ENCODE measurements around the gene SLC26A11. TPM values are rescaled to one million over a fixed set of nuclear protein-coding genes. Genes with fewer than 3 reads are reported as not detected.

The SLC26A11 gene
- total RNA-seq, 2 experiments from 2014 or later: 4.9 to 7.1 TPM

GRCh38 chr17:80195141-80195540 is 25.1 kb upstream of the SLC26A11 start:
- POLR2A ChIA-PET: interaction anchor here (0.8 kb wide), 1 partner anchor 64 kb away, joined by 3 read pairs; no protein-coding TSS in a partner anchor
- CTCF ChIA-PET: interaction anchor here (0.6 to 3.2 kb wide), 13 partner anchors 11 to 232 kb away, joined by 3 to 29 read pairs (median 4); no protein-coding TSS in a partner anchor

GRCh38 chr17:80195671-80196529 is 24.3 kb upstream of the SLC26A11 start:
- CTCF ChIA-PET: interaction anchor here (0.6 to 3.2 kb wide), 18 partner anchors 8 to 231 kb away, joined by 3 to 29 read pairs (median 4); no protein-coding TSS in a partner anchor
- POLR2A ChIA-PET: interaction anchor here (0.8 kb wide), 2 partner anchors 10 to 63 kb away, joined by 3 read pairs; no protein-coding TSS in a partner anchor

- ChIA-PET POLR2A (interaction anchor here (0.8 kb wide), 1 partner anchor 11 kb away, joined by 3 read pairs; no protein-coding TSS in a partner anchor), CTCF (interaction anchor here (1.0 to 3.2 kb wide), 7 partner anchors 9 to 148 kb away, joined by 3 to 29 read pairs (median 4); no protein-coding TSS in a partner anchor)
Measured at GRCh38 chr17:80196652-80197051, 23.6 kb upstream of the SLC26A11 start.

GRCh38 chr17:80198144-80198661 is 22.0 kb upstream of the SLC26A11 start:
- ChIA-PET POLR2A (interaction anchor here (0.6 kb wide), 1 partner anchor 9 kb away, joined by 3 read pairs; no protein-coding TSS in a partner anchor), CTCF (no interaction called here)

- CTCF ChIA-PET: interaction anchor here (0.7 kb wide), 1 partner anchor 76 kb away, joined by 3 read pairs; no protein-coding TSS in a partner anchor
- POLR2A ChIA-PET: interaction anchor here (0.6 to 0.7 kb wide), 3 partner anchors 10 to 104 kb away, joined by 3 to 5 read pairs (median 4); no protein-coding TSS in a partner anchor
Measured at GRCh38 chr17:80199295-80199694, 20.9 kb upstream of the SLC26A11 start.

GRCh38 chr17:80201446-80201845 is 18.8 kb upstream of the SLC26A11 start:
- POLR2A ChIA-PET: no interaction called here
- CTCF ChIA-PET: no interaction called here

- CTCF ChIA-PET: interaction anchor here (1.0 kb wide), 1 partner anchor 50 kb away, joined by 4 read pairs; no protein-coding TSS in a partner anchor
- POLR2A ChIA-PET: no interaction called here
Measured at GRCh38 chr17:80202197-80202596, 18.0 kb upstream of the SLC26A11 start.

- ChIA-PET CTCF (interaction anchor here (0.6 kb wide), 1 partner anchor 50 kb away, joined by 3 read pairs; no protein-coding TSS in a partner anchor), POLR2A (no interaction called here)
Measured at GRCh38 chr17:80203471-80203963, 16.7 kb upstream of the SLC26A11 start.

GRCh38 chr17:80204626-80205468 is 15.4 kb upstream of the SLC26A11 start:
- CTCF ChIA-PET: interaction anchor here (0.5 to 4.4 kb wide), 3 partner anchors 9 to 69 kb away, joined by 3 to 16 read pairs (median 4); no protein-coding TSS in a partner anchor
- POLR2A ChIA-PET: no interaction called here

- ChIA-PET CTCF (interaction anchor here (0.6 to 4.4 kb wide), 3 partner anchors 10 to 33 kb away, joined by 3 to 16 read pairs (median 6); no protein-coding TSS in a partner anchor), POLR2A (interaction anchor here (0.6 kb wide), 1 partner anchor 47 kb away, joined by 3 read pairs; no protein-coding TSS in a partner anchor)
Measured at GRCh38 chr17:80205811-80206210, 14.4 kb upstream of the SLC26A11 start.

- POLR2A ChIA-PET: no interaction called here
- CTCF ChIA-PET: interaction anchor here (4.4 kb wide), 1 partner anchor 12 kb away, joined by 16 read pairs; no protein-coding TSS in a partner anchor
Measured at GRCh38 chr17:80208050-80208449, 12.2 kb upstream of the SLC26A11 start.

GRCh38 chr17:80209765-80210164 is 10.5 kb upstream of the SLC26A11 start:
- ChIA-PET POLR2A (interaction anchor here (0.6 kb wide), 1 partner anchor 11 kb away, joined by 5 read pairs; no protein-coding TSS in a partner anchor), CTCF (no interaction called here)

- ChIA-PET POLR2A (interaction anchor here (0.5 kb wide), 1 partner anchor 65 kb away, joined by 4 read pairs; no protein-coding TSS in a partner anchor), CTCF (interaction anchor here (1.2 kb wide), 1 partner anchor 41 kb away, joined by 7 read pairs; no protein-coding TSS in a partner anchor)
Measured at GRCh38 chr17:80210348-80211108, 9.7 kb upstream of the SLC26A11 start.

- POLR2A ChIA-PET: no interaction called here
- CTCF ChIA-PET: interaction anchor here (1.4 kb wide), 1 partner anchor 18 kb away, joined by 3 read pairs; no protein-coding TSS in a partner anchor
Measured at GRCh38 chr17:80212109-80212508, 8.1 kb upstream of the SLC26A11 start.

- POLR2A ChIA-PET: no interaction called here
- CTCF ChIA-PET: interaction anchor here (0.7 to 1.4 kb wide), 2 partner anchors 17 to 111 kb away, joined by 3 read pairs; no protein-coding TSS in a partner anchor
Measured at GRCh38 chr17:80212511-80212910, 7.7 kb upstream of the SLC26A11 start.

GRCh38 chr17:80212962-80213642 is 7.1 kb upstream of the SLC26A11 start:
- CTCF ChIA-PET: interaction anchor here (0.7 to 1.4 kb wide), 2 partner anchors 17 to 110 kb away, joined by 3 read pairs; no protein-coding TSS in a partner anchor
- POLR2A ChIA-PET: no interaction called here

GRCh38 chr17:80213643-80213975 is 6.6 kb upstream of the SLC26A11 start:
- CTCF ChIA-PET: no interaction called here
- POLR2A ChIA-PET: no interaction called here

Measured in activated CD8-positive, alpha-beta memory T cell treated with anti-CD3 and anti-CD28 coated beads for 36 hours (primary cell).